WTC11 (cell line): ENCODE results near the gene MAP7D3.

Experiments used
- E2F5 ChIP-seq: sonication (generic); formaldehyde crosslinking; IDR thresholded peaks from 2 replicates; pipeline ENCODE4 v1.8.1; 2022; ENCODE audit warnings: mild to moderate bottlenecking, moderate library complexity, missing genetic modification reagents
- FOXJ3 ChIP-seq: sonication (generic); formaldehyde crosslinking; IDR thresholded peaks from 2 replicates; pipeline ENCODE4 v1.9.0; 2021; ENCODE audit warnings: missing genetic modification reagents, mild to moderate bottlenecking, borderline replicate concordance
- GABPB1 ChIP-seq: sonication (generic); formaldehyde crosslinking; IDR thresholded peaks from 2 replicates; pipeline ENCODE4 v1.8.1; 2023; ENCODE audit warnings: mild to moderate bottlenecking, missing genetic modification reagents
- NFYB ChIP-seq: sonication (generic); formaldehyde crosslinking; conservative IDR thresholded peaks from 2 replicates; pipeline ENCODE4 v1.8.0; 2022; ENCODE audit warnings: low read depth, missing genetic modification reagents
- ZNF121 ChIP-seq: sonication (generic); formaldehyde crosslinking; IDR thresholded peaks from 2 replicates; pipeline ENCODE4 v1.8.0; 2023; ENCODE audit warnings: missing genetic modification reagents

- TF ChIP-seq NFYB (CRISPR knock-in tag) (no peak), ZNF121 (no peak), FOXJ3 (CRISPR knock-in tag) (no peak), GABPB1 (CRISPR knock-in tag) (no peak), E2F5 (no peak)
Measured at GRCh38 chrX:136209016-136209738, 42.0 kb downstream of the MAP7D3 start.
